ENCODE results near the gene PASK.
"Not testable (repeated sequence)": the region's sequence is repeated elsewhere in the genome, so short reads cannot be mapped to it uniquely, and the experiment has no call there.

The PASK gene

DNA sequence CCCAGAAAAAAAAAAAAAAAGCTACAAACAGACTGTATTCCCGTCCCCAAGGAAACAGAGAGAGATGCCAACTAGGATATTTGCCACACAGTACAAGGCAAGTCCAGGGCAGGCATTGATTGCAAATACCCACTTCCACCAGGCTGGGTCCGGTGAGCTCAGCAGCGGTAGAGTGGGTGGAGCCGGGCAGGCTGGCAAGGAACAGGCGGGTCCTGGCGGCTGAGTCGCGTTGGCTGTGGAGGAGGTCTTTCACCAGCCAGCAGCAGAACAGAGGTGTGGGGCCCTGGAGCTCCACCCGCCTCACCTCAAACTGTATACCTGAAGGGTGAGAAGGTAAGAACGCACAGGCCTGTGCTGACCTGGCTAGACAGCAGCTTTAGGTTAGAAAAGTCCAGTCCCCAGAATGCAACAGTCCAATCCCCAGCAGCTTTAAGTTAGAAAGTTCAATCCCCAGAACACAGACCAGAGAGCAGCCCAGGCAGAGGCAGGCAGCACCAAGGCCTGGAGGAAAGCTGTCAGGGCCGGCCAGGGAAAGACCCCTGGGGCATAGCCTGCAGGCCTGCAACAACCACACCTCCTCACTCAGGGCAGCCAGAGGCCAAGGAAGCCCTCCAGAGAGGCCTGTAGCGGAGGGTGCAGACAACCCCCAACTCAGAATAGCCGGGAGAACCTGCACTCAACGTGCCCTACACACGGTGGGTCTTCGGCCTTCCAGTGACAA lies 25.3 kb downstream of the PASK start:
- DNase-seq (ENCODE audit: low read depth): no peak

- DNase-seq (ENCODE audit: low read depth): no peak
These were observed 26.8 kb downstream of the PASK start for GRCh38 chr2:241122376-241123002.

GRCh38 chr2:241121008-241121407 lies 28.3 kb downstream of the PASK start:
- DNase-seq (ENCODE audit: low read depth): no peak

GRCh38 chr2:241120440-241120839 lies 28.8 kb downstream of the PASK start:
- DNase-seq (ENCODE audit: low read depth): no peak

DNA sequence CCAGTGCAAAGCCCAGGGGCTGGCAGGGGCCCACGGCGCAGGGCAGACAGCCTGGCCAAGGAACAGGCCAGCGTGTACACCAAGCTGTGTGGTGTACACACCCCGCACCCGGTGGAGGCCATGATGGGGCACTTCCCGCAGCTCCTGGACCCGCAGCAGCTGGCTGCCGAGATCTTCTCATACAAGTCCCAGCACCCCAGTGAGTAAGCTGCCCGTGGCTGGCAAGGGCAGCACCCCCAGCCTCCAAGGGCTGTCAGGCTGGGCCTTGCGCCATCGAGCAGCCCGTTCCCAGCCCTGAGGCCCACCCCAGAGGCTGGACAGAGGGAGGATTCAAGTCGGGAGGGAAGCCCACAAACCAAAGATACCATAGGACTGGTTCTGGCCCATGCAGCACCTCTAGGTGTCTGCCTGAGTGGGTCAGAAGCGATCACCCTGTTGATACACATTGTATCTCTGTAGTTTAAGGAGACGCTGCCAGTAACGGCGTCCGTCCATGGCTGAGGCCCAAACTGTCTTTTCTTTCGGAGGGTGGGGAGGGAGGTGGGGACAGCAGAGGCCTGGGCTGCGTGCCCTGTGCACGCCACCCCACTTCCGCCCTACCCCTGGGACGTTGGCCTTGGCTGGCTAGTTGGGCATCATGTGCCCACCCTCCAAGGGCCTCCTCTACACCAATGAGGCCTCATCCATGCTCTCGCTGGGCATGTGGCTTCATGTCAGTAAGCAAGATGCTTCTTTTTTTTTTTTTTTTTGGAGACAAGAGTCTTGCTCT lies 30.4 kb downstream of the PASK start:
- no peak for DNase-seq (ENCODE audit: low read depth)

DNA sequence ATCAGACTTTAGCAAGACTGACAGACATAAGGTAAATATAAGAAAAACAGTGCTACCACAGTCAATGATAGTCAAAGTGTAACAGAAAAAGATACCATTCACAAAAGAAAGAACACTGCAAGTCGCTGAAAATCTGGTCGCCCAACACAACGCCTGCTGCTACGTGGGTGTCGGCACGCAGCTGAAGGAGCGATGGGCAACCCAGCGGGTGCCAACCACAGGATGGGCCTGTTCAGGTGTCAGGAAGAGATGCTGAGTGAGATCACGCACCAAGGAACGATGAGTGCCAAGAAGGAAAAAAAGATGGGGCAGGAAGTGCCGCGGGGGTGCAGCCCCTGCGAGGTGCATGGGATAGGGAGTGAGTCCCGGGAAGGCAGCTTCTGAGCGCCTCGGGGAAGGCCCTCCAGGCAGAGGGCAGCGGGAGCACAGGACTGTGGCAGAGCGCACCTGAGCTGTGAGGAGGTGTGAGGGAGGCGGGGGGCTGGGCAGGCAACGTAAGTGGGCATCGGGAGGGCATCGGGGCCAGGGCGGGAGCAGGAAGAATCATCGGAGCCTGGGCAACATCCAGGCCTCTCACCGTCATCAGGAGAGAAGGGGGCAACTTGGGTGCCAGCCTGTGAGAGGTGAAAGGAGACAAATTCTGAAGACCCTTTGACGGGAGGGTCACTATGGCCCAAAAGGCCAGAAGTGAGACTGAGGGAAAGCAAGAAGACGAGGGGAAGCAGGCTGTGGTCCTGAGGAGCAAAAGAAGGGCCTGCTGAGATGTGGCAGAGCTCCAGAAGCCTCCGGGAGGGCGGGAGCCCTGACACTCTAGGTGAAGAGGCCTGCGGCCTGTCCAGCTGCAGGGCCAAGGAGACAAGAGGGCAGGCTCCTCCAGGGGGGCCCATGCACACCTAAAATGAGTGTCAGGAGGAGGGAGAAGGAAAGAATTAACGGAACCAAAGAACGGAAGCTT lies 32.4 kb downstream of the PASK start:
- no peak for DNase-seq (ENCODE audit: low read depth)

DNA sequence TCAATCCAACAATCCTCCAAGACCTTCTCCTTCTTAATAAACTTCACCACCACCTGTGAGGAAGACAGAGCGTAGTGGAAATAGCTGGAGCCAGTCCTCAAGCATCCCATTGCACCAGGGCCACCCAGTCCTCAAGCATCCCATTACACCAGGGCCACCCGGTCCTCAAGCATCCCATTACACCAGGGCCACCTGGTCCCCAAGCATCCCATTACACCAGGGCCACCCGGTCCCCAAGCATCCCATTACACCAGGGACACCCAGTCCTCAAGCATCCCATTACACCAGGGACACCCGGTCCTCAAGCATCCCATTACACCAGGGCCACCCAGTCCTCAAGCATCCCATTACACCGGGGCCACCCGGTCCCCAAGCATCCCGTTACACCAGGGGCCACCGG lies 33.9 kb downstream of the PASK start:
- DNase-seq (ENCODE audit: low read depth): no peak

DNA sequence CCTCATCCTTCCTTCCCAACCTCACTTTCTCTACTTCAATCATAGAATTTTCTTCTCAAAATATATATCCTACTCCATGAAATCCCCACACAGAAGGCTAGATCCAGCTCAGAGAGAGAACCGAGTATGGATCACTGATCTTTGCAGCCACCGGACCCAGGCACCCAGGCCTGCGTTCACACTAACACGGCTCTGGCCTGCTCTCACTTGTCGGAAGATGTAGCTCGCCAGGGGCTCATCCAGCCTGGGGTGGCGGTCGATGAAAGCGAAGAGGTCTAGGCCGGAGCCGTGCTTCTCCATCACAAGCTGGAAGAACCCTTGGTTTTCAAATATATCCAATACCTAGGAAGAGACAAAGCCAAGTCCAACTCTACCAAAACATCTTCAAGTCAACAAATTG lies 34.4 kb downstream of the PASK start:
- no peak for DNase-seq (ENCODE audit: low read depth)

GRCh38 chr2:241112592-241112991 lies 36.7 kb downstream of the PASK start:
- DNase-seq (ENCODE audit: low read depth): no peak

DNA sequence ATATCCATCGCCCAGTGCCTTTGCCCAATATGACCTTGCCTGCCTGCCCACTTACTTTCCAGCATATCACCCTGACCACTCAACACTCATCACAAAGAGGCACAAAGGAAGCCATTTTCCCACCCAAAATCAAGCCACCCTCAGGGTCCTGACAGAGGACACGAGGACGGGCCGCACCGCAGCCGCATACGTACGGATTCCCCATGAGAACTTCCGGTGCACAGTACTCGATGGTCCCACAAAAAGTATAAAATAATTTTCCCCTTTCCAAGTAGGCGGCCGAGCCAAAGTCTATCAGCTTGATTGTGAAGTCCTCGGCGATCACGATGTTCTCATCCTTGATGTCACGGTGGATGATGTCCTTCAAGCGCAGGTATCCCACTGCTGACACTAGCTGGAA lies 37.2 kb downstream of the PASK start:
- no peak for DNase-seq (ENCODE audit: low read depth)

GRCh38 chr2:241111440-241111805 lies 37.8 kb downstream of the PASK start:
- DNase-seq (ENCODE audit: low read depth): no peak

- no peak for DNase-seq (ENCODE audit: low read depth)
These were observed 38.4 kb downstream of the PASK start for GRCh38 chr2:241110607-241111439.

DNA sequence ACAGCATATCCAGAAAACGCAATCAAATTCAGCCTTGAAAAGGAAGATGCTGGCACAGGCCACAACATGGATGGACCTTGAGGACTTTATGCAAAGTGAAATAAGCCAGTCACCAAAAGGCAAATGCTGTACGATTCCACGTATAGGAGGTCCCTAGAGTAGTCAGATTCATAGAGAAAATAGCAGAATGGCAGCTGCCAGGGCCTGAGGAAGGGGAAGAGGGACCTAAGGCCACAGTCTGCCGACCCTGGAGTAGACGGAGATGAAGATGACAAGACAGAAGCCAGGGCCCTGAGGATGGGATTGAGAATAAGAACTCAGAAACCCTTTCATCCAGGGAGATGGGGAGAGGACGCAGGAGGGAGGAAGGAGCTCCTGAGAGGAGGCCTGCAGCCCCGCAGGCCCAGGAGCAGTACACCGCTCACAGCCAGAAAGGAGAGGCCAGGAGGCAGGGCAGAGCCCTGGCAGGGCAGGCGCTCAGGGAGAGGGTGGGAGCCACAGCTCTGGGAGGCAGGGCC lies 39.1 kb downstream of the PASK start:
- DNase-seq (ENCODE audit: low read depth): no peak

- no peak for DNase-seq (ENCODE audit: low read depth)
These were observed 39.8 kb downstream of the PASK start for GRCh38 chr2:241109210-241110088.

- DNase-seq (ENCODE audit: low read depth): no peak
These were observed 40.7 kb downstream of the PASK start for GRCh38 chr2:241108271-241109209.

DNA sequence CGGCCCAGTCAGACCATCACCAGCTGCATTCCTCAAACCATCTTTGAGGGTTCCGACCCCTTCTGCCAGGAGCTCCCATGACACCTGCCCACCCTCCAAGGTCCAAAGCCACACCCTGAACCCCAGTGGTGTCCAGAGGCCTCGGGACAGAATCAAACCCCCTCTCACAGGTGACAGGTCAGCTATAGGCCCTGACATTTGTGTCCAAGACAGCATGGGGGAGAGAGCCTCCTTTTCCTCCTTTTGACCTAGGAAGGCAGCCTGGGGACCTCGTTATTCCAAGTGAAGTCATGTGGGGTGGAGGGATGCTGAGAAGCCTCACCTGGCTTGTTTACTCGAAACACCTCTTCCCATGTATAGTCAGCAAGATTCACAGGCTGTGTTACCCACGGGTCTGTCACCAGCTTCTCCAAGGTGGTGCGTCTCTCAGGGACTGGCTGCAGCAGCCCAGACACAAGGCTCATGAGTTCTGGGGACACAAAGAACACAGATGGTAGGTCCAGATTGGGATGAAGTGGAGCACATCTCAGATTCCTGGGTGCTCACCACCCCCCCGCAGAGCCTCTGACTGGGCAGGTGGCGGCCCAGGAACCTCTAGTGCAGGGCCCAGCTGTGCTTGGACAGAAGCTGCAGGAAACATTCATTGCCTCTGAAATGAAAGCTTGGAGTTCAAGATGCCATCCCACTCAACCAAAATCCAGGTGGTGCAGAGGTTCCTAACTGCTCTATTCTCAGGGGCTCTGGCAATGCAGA lies 42.1 kb downstream of the PASK start:
- DNase-seq (ENCODE audit: low read depth): no peak

GRCh38 chr2:241105641-241106040 lies 43.6 kb downstream of the PASK start:
- DNase-seq (ENCODE audit: low read depth): no peak

GRCh38 chr2:241104611-241105010 lies 44.7 kb downstream of the PASK start:
- not testable (repeated sequence) for DNase-seq (ENCODE audit: low read depth)

All from EH (cell line).